ENCODE results near the gene DGKZ.

GRCh38 chr11:46307369-46307768, 39.9 kb upstream of the DGKZ start:
- no peak for TF ChIP-seq MYC (IDR thresholded peaks at IDR 0.05; ENCODE audit: insufficient read depth, insufficient read length, insufficient replicate concordance, low read length, severe bottlenecking)
- TF ChIP-seq CTCF (IDR thresholded peaks at IDR 0.05 in 2 of 3, conservative IDR thresholded peaks at IDR 0.05 in 1 of 3; ENCODE audit: control insufficient read depth in 2 of 3, extremely low read depth in 1 of 3, insufficient read depth in 1 of 3, low read depth in 3 of 3, low read length in 3 of 3), result no peak
- no peak for TF ChIP-seq ESRRA (IDR thresholded peaks at IDR 0.05; ENCODE audit: low read length)
- TF ChIP-seq HDAC6 (IDR thresholded peaks at IDR 0.05; ENCODE audit: unreplicated experiment), result no peak
- no peak for TF ChIP-seq EP300 (IDR thresholded peaks at IDR 0.05; ENCODE audit: borderline replicate concordance in 1 of 2, control insufficient read depth in 1 of 2, low read depth in 2 of 2, low read length in 2 of 2)
- TF ChIP-seq CHD2 (IDR thresholded peaks at IDR 0.05; ENCODE audit: borderline replicate concordance, low read depth, low read length), result no peak
- TF ChIP-seq FOXK2 (IDR thresholded peaks at IDR 0.05), result no peak
- no peak for TF ChIP-seq NFIC (IDR thresholded peaks at IDR 0.05; ENCODE audit: low read depth, low read length)
- TF ChIP-seq REST (IDR thresholded peaks at IDR 0.05; ENCODE audit: low read depth, low read length), result no peak
- no peak for TF ChIP-seq YBX1 (IDR thresholded peaks at IDR 0.05)
- TF ChIP-seq EZH2 (IDR thresholded peaks at IDR 0.05; ENCODE audit: borderline replicate concordance, control insufficient read depth, low read depth, low read length), result no peak
- no peak for TF ChIP-seq HSF1 (IDR thresholded peaks at IDR 0.05; ENCODE audit: low read depth, low read length)
- TF ChIP-seq POLR2A (IDR thresholded peaks at IDR 0.05; ENCODE audit: low read depth, low read length), result no peak
- TF ChIP-seq CEBPZ (IDR thresholded peaks at IDR 0.05; ENCODE audit: low read depth, low read length), result no peak

Measured in GM12878 (cell line).